HL-60/S4 (cell line): ENCODE data around the gene NPAS3.

ENCODE experiments used
- in situ Hi-C: fragments of 300-500 bp; cut with MboI; formaldehyde crosslinking; loops from 2 replicates; pipeline ENCODE4 v1.14.3; 2022; ENCODE audit warnings: low sequenced_read_pairs

NPAS3 gene

GRCh38 chr14:33773205-33774030, 834.7 kb downstream of the NPAS3 start:
- in situ Hi-C loops: no loop called here

- in situ Hi-C loops: no loop called here
Observed at GRCh38 chr14:33774161-33774560, 835.5 kb downstream of the NPAS3 start.

- in situ Hi-C loops: loop anchor here (25.0 kb wide), 1 partner anchor 1063 kb away; no protein-coding TSS in a partner anchor
Observed at GRCh38 chr14:33774723-33775470, 836.2 kb downstream of the NPAS3 start.

GRCh38 chr14:33776871-33777270, 838.2 kb downstream of the NPAS3 start:
- in situ Hi-C loops: loop anchor here (25.0 kb wide), 1 partner anchor 1065 kb away; no protein-coding TSS in a partner anchor

GRCh38 chr14:33777681-33778080, 839.0 kb downstream of the NPAS3 start:
- in situ Hi-C loops: loop anchor here (25.0 kb wide), 1 partner anchor 1065 kb away; no protein-coding TSS in a partner anchor

GRCh38 chr14:33780035-33780434, 841.4 kb downstream of the NPAS3 start:
- in situ Hi-C loops: loop anchor here (25.0 kb wide), 1 partner anchor 1068 kb away; no protein-coding TSS in a partner anchor

GRCh38 chr14:33781236-33781635, 842.6 kb downstream of the NPAS3 start:
- in situ Hi-C loops: loop anchor here (25.0 kb wide), 1 partner anchor 1069 kb away; no protein-coding TSS in a partner anchor

GRCh38 chr14:33782923-33783322, 844.2 kb downstream of the NPAS3 start:
- in situ Hi-C loops: loop anchor here (25.0 kb wide), 1 partner anchor 1071 kb away; no protein-coding TSS in a partner anchor

- in situ Hi-C loops: loop anchor here (25.0 kb wide), 1 partner anchor 1074 kb away; no protein-coding TSS in a partner anchor
Observed at GRCh38 chr14:33786091-33786825, 847.6 kb downstream of the NPAS3 start.

GRCh38 chr14:33788161-33788560, 849.5 kb downstream of the NPAS3 start:
- in situ Hi-C loops: loop anchor here (25.0 kb wide), 1 partner anchor 1076 kb away; no protein-coding TSS in a partner anchor

- in situ Hi-C loops: loop anchor here (10.0 to 25.0 kb wide), 2 partner anchors 1079 to 1216 kb away; no protein-coding TSS in a partner anchor
Observed at GRCh38 chr14:33790996-33791395, 852.3 kb downstream of the NPAS3 start.

GRCh38 chr14:33792009-33792719, 853.5 kb downstream of the NPAS3 start:
- in situ Hi-C loops: loop anchor here (10.0 to 25.0 kb wide), 2 partner anchors 1080 to 1217 kb away; no protein-coding TSS in a partner anchor

- in situ Hi-C loops: loop anchor here (10.0 to 25.0 kb wide), 2 partner anchors 1081 to 1218 kb away; no protein-coding TSS in a partner anchor
Observed at GRCh38 chr14:33792720-33793368, 854.2 kb downstream of the NPAS3 start.

GRCh38 chr14:33793398-33794110, 854.9 kb downstream of the NPAS3 start:
- in situ Hi-C loops: loop anchor here (10.0 to 25.0 kb wide), 2 partner anchors 1081 to 1219 kb away; no protein-coding TSS in a partner anchor

GRCh38 chr14:33794791-33795305, 856.2 kb downstream of the NPAS3 start:
- in situ Hi-C loops: loop anchor here (10.0 to 25.0 kb wide), 2 partner anchors 1083 to 1220 kb away; no protein-coding TSS in a partner anchor

GRCh38 chr14:33796356-33796755, 857.7 kb downstream of the NPAS3 start:
- in situ Hi-C loops: loop anchor here (10.0 to 25.0 kb wide), 2 partner anchors 1084 to 1222 kb away; no protein-coding TSS in a partner anchor

- in situ Hi-C loops: loop anchor here (10.0 to 25.0 kb wide), 2 partner anchors 1088 to 1225 kb away; no protein-coding TSS in a partner anchor
Observed at GRCh38 chr14:33799705-33800570, 861.3 kb downstream of the NPAS3 start.
